DOHH2 (cell line): ENCODE data around the gene NUMBL.

Experiments used
- H3F3A ChIP-seq: fragments of 200-600 bp; sonication (generic), shearing (Covaris generic); 2 replicates; pipeline ENCODE4 v1.6.0; 2016; ENCODE audit warnings: antibody characterized with exemption, mild to moderate bottlenecking; ENCODE audit not compliant: control insufficient read depth, insufficient read depth
- H3K27ac ChIP-seq: fragments of 200-600 bp; sonication (generic); 2 replicates; pipeline ENCODE4 v1.5.1; 2014; ENCODE audit warnings: low read depth, mild to moderate bottlenecking, low read length, moderate library complexity
- H3K27me3 ChIP-seq: fragments of 200-600 bp; sonication (generic); 2 replicates; pipeline ENCODE4 v1.6.1; 2014; ENCODE audit warnings: mild to moderate bottlenecking, low read length, mixed read lengths; ENCODE audit not compliant: control insufficient read depth
- H3K36me3 ChIP-seq: fragments of 200-600 bp; sonication (generic); 2 replicates; pipeline ENCODE4 v1.6.1; 2014; ENCODE audit warnings: mild to moderate bottlenecking, low read length, moderate library complexity, mixed read lengths; ENCODE audit not compliant: control insufficient read depth
- H3K4me1 ChIP-seq: fragments of 200-600 bp; sonication (generic); 2 replicates; pipeline ENCODE4 v1.6.1; 2014; ENCODE audit warnings: mild to moderate bottlenecking, low read length, mixed read lengths; ENCODE audit not compliant: control insufficient read depth
- H3K4me2 ChIP-seq: fragments of 200-600 bp; sonication (generic); 2 replicates; pipeline ENCODE4 v1.6.0; 2014; ENCODE audit warnings: mild to moderate bottlenecking, low read length, moderate library complexity
- H3K4me3 ChIP-seq: fragments of 200-600 bp; sonication (generic); 2 replicates; pipeline ENCODE4 v1.5.1; 2014; ENCODE audit warnings: mild to moderate bottlenecking, low read length, mixed read lengths
- H3K79me2 ChIP-seq: fragments of 200-600 bp; sonication (generic); 2 replicates; pipeline ENCODE4 v1.6.1; 2014; ENCODE audit warnings: mild to moderate bottlenecking, low read length, mixed read lengths; ENCODE audit not compliant: control insufficient read depth
- H3K9me2 ChIP-seq: fragments of 200-600 bp; sonication (generic); replicated peaks from 2 replicates; pipeline ENCODE4 v1.6.1; 2014; ENCODE audit warnings: mild to moderate bottlenecking, low read length, mixed read lengths; ENCODE audit not compliant: control insufficient read depth
- H3K9me3 ChIP-seq: fragments of 200-600 bp; sonication (generic); 2 replicates; pipeline ENCODE4 v1.6.1; 2014; ENCODE audit warnings: antibody characterized with exemption, low read length, mixed read lengths; ENCODE audit not compliant: control insufficient read depth, insufficient read depth
- H4K20me1 ChIP-seq: fragments of 200-600 bp; sonication (generic); 2 replicates; pipeline ENCODE4 v1.6.0; 2014; ENCODE audit warnings: low read depth, mild to moderate bottlenecking, antibody characterized with exemption, low read length, moderate library complexity; ENCODE audit not compliant: control insufficient read depth, insufficient read depth
- EZH2phosphoT487 ChIP-seq: fragments of 200-600 bp; sonication (generic); IDR thresholded peaks from 2 replicates; pipeline ENCODE4 v1.6.1; 2017; ENCODE audit warnings: borderline replicate concordance, mild to moderate bottlenecking, antibody characterized with exemption, low read length, moderate library complexity, mixed read lengths
- TF ChIP-seq, protein P1 (sequence below): fragments of 200-600 bp; sonication (generic); IDR thresholded peaks from one replicate; pipeline ENCODE4 v1.5.1; 2014; ENCODE audit warnings: antibody characterized with exemption, mild to moderate bottlenecking, low read depth, low read length; ENCODE audit not compliant: poor library complexity, severe bottlenecking

Gene NUMBL

DNA sequence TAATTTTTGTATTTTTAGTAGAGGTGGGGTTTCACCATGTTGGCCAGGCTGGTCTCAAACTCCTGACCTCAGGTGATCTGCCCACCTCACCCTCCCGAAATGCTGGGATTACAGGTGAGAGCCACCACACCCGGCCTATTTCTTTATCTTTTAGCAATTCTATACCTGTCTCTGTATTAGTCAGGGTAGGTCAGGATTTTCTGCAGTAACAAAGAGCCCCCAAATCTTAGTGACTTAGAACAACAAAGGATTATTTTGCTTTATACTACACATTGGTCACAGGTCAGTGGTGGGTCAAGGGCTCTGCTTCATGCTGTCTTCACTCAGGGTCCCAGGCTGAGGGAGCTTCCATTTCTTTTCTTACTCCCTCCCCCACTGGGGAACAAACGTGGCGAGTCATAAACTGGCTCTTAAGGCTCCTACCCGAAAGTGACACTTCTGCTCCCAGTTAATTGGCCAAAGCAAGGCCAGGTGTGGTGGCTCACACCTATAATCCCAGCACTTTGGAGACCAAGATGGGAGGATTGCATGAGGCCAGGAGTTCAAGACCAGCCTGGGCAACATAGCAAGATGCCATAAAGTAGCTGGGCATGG, 33.3 kb upstream of the NUMBL start:
- Histone ChIP-seq H3K79me2 (peaks cover 4% of the 10 kb centered on the region), H3F3A (no peaks in the 10 kb centered on the region; the same call in 1 of the 2 replicates), H3K27me3 (no peaks in the 10 kb centered on the region), H3K4me3 (no peak overlapping the region), H3K4me2 (no peak overlapping the region), H3K27ac (no peak overlapping the region), H3K4me1 (peaks cover 11% of the 10 kb centered on the region), H3K9me2 (no peaks in the 10 kb centered on the region), H3K9me3 (no peaks in the 10 kb centered on the region), H3K36me3 (no peaks in the 10 kb centered on the region), H4K20me1 (no peaks in the 10 kb centered on the region)
- TF ChIP-seq, protein P1, sequence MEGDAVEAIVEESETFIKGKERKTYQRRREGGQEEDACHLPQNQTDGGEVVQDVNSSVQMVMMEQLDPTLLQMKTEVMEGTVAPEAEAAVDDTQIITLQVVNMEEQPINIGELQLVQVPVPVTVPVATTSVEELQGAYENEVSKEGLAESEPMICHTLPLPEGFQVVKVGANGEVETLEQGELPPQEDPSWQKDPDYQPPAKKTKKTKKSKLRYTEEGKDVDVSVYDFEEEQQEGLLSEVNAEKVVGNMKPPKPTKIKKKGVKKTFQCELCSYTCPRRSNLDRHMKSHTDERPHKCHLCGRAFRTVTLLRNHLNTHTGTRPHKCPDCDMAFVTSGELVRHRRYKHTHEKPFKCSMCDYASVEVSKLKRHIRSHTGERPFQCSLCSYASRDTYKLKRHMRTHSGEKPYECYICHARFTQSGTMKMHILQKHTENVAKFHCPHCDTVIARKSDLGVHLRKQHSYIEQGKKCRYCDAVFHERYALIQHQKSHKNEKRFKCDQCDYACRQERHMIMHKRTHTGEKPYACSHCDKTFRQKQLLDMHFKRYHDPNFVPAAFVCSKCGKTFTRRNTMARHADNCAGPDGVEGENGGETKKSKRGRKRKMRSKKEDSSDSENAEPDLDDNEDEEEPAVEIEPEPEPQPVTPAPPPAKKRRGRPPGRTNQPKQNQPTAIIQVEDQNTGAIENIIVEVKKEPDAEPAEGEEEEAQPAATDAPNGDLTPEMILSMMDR, result no peak
- TF ChIP-seq EZH2phosphoT487, result no peak

DNA sequence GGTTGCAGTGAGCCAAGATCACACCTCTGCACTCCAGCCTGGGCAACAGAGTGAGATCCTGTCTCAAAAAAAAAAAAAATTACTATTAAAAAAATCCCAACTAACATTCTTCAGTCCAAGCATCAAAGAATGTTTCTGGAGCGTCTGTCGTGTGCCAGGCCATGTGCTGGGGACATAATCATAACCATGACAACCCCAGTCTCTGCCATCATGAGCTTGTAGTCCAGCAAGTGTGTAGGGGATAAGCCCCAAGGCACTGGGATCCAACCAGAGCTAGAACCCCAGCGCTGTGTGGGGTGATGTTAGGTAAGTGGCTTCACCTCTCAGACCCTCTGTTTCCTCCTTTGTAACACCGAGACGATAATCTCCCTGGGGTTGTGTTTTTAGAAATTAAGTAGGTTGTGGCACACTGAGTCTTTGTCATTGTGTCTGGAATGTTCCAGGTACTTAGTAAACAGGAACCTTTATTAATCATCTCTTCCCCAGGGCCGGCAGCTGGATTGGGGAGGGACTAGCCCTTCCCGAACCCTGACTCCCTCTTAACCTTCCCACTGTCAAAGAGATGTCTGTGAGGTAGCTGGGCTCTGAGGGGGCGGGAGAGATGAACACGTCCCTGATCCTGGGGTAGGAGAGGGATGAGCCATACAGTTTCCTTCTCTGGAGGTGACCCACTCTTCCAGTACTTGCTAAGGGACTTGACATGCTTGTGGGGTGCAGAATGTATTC, 31.6 kb upstream of the NUMBL start:
- Histone ChIP-seq H3K9me3 (no peaks in the 10 kb centered on the region), H3K36me3 (no peaks in the 10 kb centered on the region), H3K27ac (no peak overlapping the region), H4K20me1 (no peaks in the 10 kb centered on the region), H3K27me3 (no peaks in the 10 kb centered on the region), H3K4me1 (peaks cover 26% of the 10 kb centered on the region), H3F3A (no peaks in the 10 kb centered on the region; the same call in 1 of the 2 replicates), H3K4me3 (no peak overlapping the region), H3K9me2 (no peaks in the 10 kb centered on the region), H3K79me2 (peaks cover 21% of the 10 kb centered on the region), H3K4me2 (no peak overlapping the region)
- TF ChIP-seq EZH2phosphoT487, result no peak
- TF ChIP-seq, protein P1, result no peak

DNA sequence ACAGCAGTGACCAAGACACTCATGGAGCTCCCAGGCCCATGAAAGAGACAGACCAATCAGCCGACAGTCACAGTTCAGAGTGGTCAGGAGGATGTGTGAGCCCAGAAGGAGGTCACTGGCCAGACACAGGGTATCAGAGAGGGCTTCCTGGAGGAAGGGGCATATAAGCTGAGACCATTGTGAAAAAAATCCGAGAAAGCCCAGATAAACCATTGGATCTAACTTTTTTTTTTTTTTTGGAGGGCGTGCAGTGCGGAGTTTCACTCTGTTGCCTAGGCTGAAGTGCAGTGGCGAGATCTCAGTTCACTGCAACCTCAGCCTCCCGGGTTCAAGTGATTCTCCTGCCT, 30.7 kb upstream of the NUMBL start:
- Histone ChIP-seq H3K9me2 (no peaks in the 10 kb centered on the region), H3K4me1 (peaks cover 27% of the 10 kb centered on the region), H3K27me3 (no peaks in the 10 kb centered on the region), H4K20me1 (no peaks in the 10 kb centered on the region), H3K36me3 (no peaks in the 10 kb centered on the region), H3F3A (no peaks in the 10 kb centered on the region; the same call in 1 of the 2 replicates), H3K4me2 (no peak overlapping the region), H3K27ac (no peak overlapping the region), H3K9me3 (no peaks in the 10 kb centered on the region), H3K79me2 (peaks cover 26% of the 10 kb centered on the region), H3K4me3 (no peak overlapping the region)
- TF ChIP-seq EZH2phosphoT487, result no peak
- TF ChIP-seq, protein P1, result no peak
